Measurements from ENCODE around the gene PPP2R3A. TPM values are rescaled to one million over a fixed set of nuclear protein-coding genes. Genes with fewer than 3 reads are reported as not detected.
A peak's percentile ranks its signal among the peaks of the same experiment; 100 is the strongest.

Gene PPP2R3A
- total RNA-seq, 1 experiment from 2014 or later = 13.0 TPM

GRCh38 chr3:136196401-136197158 is 231.1 kb downstream of the PPP2R3A start:
- H3K9me3 ChIP-seq (replicated peaks) = no peaks in the 10 kb centered on the region
- peaks cover 38% of the 10 kb centered on the region for H3K36me3 ChIP-seq
- H3K27ac ChIP-seq = peak overlapping the region; percentile 99
- H3K4me3 ChIP-seq = peak overlapping the region; percentile 88
- DNase-seq (ENCODE audit: low read depth in 1 of 2, low spot score in 2 of 2) = peak; percentile 99 to 100
- no peaks in the 10 kb centered on the region for H3K27me3 ChIP-seq (replicated peaks)
- peaks cover 29% of the 10 kb centered on the region for H3K4me1 ChIP-seq (replicated peaks)

GRCh38 chr3:136197159-136197793 is 231.7 kb downstream of the PPP2R3A start:
- DNase-seq (ENCODE audit: low read depth in 1 of 2, low spot score in 2 of 2) = no peak

More at GRCh38 chr3:136197159-136197793, 231.7 kb downstream of the PPP2R3A start:
- Histone ChIP-seq H3K9me3 (replicated peaks) (no peaks in the 10 kb centered on the region), H3K4me3 (peak overlapping the region; percentile 88), H3K36me3 (peaks cover 36% of the 10 kb centered on the region), H3K27me3 (replicated peaks) (no peaks in the 10 kb centered on the region), H3K4me1 (replicated peaks) (peaks cover 24% of the 10 kb centered on the region), H3K27ac (peak overlapping the region; percentile 99)

Other genes with a start within 250 kb of the PPP2R3A start
- 11.7 and 12.8 TPM in 2 replicates for gene MSL2, start 230.6 kb downstream of the PPP2R3A start, total RNA-seq (2014; rRNA removed; shearing (Covaris generic))

Data from SJSA1 (cell line).